Measurements from ENCODE around the gene C14orf119.
A peak's percentile ranks its signal among the peaks of the same experiment; 100 is the strongest.

The C14orf119 gene

GRCh38 chr14:23062002-23062401 is 33.3 kb upstream of the C14orf119 start:
- DNase-seq = no peak

- DNase-seq = no peak
Observed at GRCh38 chr14:23063601-23064000, 31.7 kb upstream of the C14orf119 start.

GRCh38 chr14:23066368-23066767 is 28.9 kb upstream of the C14orf119 start:
- no peak for DNase-seq

GRCh38 chr14:23066855-23067744 is 28.2 kb upstream of the C14orf119 start:
- DNase-seq = no peak

GRCh38 chr14:23067847-23068788 is 27.2 kb upstream of the C14orf119 start:
- peak; percentile 26 for DNase-seq

GRCh38 chr14:23068789-23069412 is 26.4 kb upstream of the C14orf119 start:
- DNase-seq = peak; percentile 79

GRCh38 chr14:23069413-23069806 is 25.9 kb upstream of the C14orf119 start:
- DNase-seq = peak; percentile 25

GRCh38 chr14:23070262-23071129 is 24.8 kb upstream of the C14orf119 start:
- DNase-seq = peak; percentile 22

GRCh38 chr14:23071244-23071920 is 23.9 kb upstream of the C14orf119 start:
- DNase-seq = peak; percentile 82

- peak; percentile 23 for DNase-seq
Observed at GRCh38 chr14:23071921-23072539, 23.3 kb upstream of the C14orf119 start.

- DNase-seq = no peak
Observed at GRCh38 chr14:23074906-23075305, 20.4 kb upstream of the C14orf119 start.

GRCh38 chr14:23076785-23077408 is 18.4 kb upstream of the C14orf119 start:
- DNase-seq = no peak

GRCh38 chr14:23077962-23078361 is 17.3 kb upstream of the C14orf119 start:
- DNase-seq = no peak

- no peak for DNase-seq
Observed at GRCh38 chr14:23078692-23079116, 16.6 kb upstream of the C14orf119 start.

GRCh38 chr14:23079716-23080115 is 15.6 kb upstream of the C14orf119 start:
- DNase-seq = no peak

GRCh38 chr14:23080474-23080873 is 14.8 kb upstream of the C14orf119 start:
- no peak for DNase-seq

- no peak for DNase-seq
Observed at GRCh38 chr14:23085458-23085857, 9.8 kb upstream of the C14orf119 start.

- DNase-seq = no peak
Observed at GRCh38 chr14:23086565-23086964, 8.7 kb upstream of the C14orf119 start.

- DNase-seq = no peak
Observed at GRCh38 chr14:23089498-23090253, 5.6 kb upstream of the C14orf119 start.

GRCh38 chr14:23090254-23090636 is 5.1 kb upstream of the C14orf119 start:
- DNase-seq = no peak

Measured in stimulated activated CD8-positive, alpha-beta memory T cell treated with anti-CD3 and anti-CD28 coated beads, Interleukin-4, amount 100 ng/mL, for 48 hours (primary cell).